Smooth muscle cell (in vitro differentiated cells): ENCODE results near the gene LCNL1. TPM values are rescaled to one million over a fixed set of nuclear protein-coding genes. Genes with fewer than 3 reads are reported as not detected.
A peak's percentile ranks its signal among the peaks of the same experiment; 100 is the strongest.

ENCODE experiments used
- DNase-seq: peaks from one replicate; lab custom pipeline; 2025; ENCODE audit not compliant: unreplicated experiment; lab: John Stamatoyannopoulos, UW
- H2AFZ ChIP-seq: fragments of 200-600 bp; sonication (generic); 2 replicates; pipeline ENCODE4 v1.6.0; 2016; ENCODE audit warnings: antibody characterized with exemption, low read depth, mild to moderate bottlenecking
- H3F3A ChIP-seq: fragments of 200-600 bp; sonication (generic); 2 replicates; pipeline ENCODE4 v1.6.0; 2017; ENCODE audit warnings: antibody characterized with exemption, low read depth
- H3K27ac ChIP-seq: fragments of 200-600 bp; sonication (generic); 2 replicates; pipeline ENCODE4 v1.5.1; 2016; ENCODE audit warnings: low read depth, mild to moderate bottlenecking
- H3K27me3 ChIP-seq: fragments of 200-600 bp; sonication (generic); 2 replicates; pipeline ENCODE4 v1.6.1; 2016; ENCODE audit warnings: low read depth, mild to moderate bottlenecking
- H3K36me3 ChIP-seq: fragments of 200-600 bp; sonication (generic); 2 replicates; pipeline ENCODE4 v1.5.1; 2016; ENCODE audit warnings: low read depth
- H3K4me1 ChIP-seq: fragments of 200-600 bp; sonication (generic); 2 replicates; pipeline ENCODE4 v1.5.1; 2016; ENCODE audit warnings: low read depth
- H3K4me2 ChIP-seq: fragments of 200-600 bp; sonication (generic); 2 replicates; pipeline ENCODE4 v1.6.0; 2016; ENCODE audit warnings: mild to moderate bottlenecking
- H3K4me3 ChIP-seq: fragments of 200-600 bp; sonication (generic); 2 replicates; pipeline ENCODE4 v1.5.1; 2016; ENCODE audit warnings: mild to moderate bottlenecking
- H3K79me2 ChIP-seq: fragments of 200-600 bp; sonication (generic); 2 replicates; pipeline ENCODE4 v1.6.0; 2016; ENCODE audit warnings: low read depth, mild to moderate bottlenecking
- H3K9ac ChIP-seq: fragments of 200-600 bp; sonication (generic); 2 replicates; pipeline ENCODE4 v1.6.0; 2016; ENCODE audit warnings: low read depth
- H3K9me3 ChIP-seq: fragments of 200-600 bp; sonication (generic); replicated peaks from 2 replicates; pipeline ENCODE4 v1.5.1; 2016; ENCODE audit warnings: low read depth
- H4K20me1 ChIP-seq: fragments of 200-600 bp; sonication (generic); 2 replicates; pipeline ENCODE4 v1.6.0; 2016; ENCODE audit warnings: low read depth
- WGBS: methylation state at CpG from one replicate; pipeline ENCODE4 v1.1.7; 2016; ENCODE audit warnings: low lambda C conversion rate; 5-methylcytosine and 5-hydroxymethylcytosine counted together
- polyA plus RNA-seq: library from polyadenylated mRNA; unstranded; fragments of >200 nt; fragmentation: Nextera tagmentation; extraction: Ambion mirVana; gene quantifications from 2 replicates; pipeline ENCODE4 v1.2.1, GENCODE V29; 2016
- total RNA-seq: library from RNA; depleted of rRNA; stranded (reverse); fragments of >200 nt; gene quantifications from 2 replicates; pipeline ENCODE4 v1.2.3, GENCODE V29; 2014
- TF ChIP-seq, protein P1 (sequence below): fragments of 200-600 bp; sonication (generic); IDR thresholded peaks from 2 replicates; pipeline ENCODE4 v1.5.1; 2017; ENCODE audit warnings: borderline replicate concordance, mild to moderate bottlenecking, antibody characterized with exemption; ENCODE audit not compliant: insufficient read depth, poor library complexity, severe bottlenecking

LCNL1 gene
- total and polyA plus RNA-seq, 2 experiments from 2014 or later = 0.89 to 1.1 TPM

DNA sequence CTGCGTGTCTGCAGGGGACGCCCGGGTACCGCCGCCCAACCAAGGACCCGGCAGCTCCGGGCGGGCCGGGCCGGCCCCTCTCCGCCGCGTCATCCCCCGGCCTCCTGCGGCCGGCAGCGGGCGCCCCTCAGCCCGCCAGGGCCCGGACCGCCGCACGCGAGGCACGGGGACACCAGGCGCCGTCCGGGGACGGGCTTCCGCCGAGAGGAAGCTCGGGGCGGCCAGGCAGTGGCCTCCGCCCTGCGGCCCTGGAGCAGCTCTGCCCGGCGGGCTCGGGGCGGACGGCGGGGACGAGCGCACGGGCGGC lies 38.6 kb upstream of the LCNL1 start:
- H3K79me2 ChIP-seq = peaks cover 21% of the 10 kb centered on the region
- H3F3A ChIP-seq = no peaks in the 10 kb centered on the region
- WGBS = under 1% methylated on average over 26 of the region's 45 CpGs
- TF ChIP-seq, protein P1, sequence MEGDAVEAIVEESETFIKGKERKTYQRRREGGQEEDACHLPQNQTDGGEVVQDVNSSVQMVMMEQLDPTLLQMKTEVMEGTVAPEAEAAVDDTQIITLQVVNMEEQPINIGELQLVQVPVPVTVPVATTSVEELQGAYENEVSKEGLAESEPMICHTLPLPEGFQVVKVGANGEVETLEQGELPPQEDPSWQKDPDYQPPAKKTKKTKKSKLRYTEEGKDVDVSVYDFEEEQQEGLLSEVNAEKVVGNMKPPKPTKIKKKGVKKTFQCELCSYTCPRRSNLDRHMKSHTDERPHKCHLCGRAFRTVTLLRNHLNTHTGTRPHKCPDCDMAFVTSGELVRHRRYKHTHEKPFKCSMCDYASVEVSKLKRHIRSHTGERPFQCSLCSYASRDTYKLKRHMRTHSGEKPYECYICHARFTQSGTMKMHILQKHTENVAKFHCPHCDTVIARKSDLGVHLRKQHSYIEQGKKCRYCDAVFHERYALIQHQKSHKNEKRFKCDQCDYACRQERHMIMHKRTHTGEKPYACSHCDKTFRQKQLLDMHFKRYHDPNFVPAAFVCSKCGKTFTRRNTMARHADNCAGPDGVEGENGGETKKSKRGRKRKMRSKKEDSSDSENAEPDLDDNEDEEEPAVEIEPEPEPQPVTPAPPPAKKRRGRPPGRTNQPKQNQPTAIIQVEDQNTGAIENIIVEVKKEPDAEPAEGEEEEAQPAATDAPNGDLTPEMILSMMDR = no peak
- H3K4me1 ChIP-seq = no peaks in the 10 kb centered on the region
- H3K4me2 ChIP-seq = peak overlapping the region; percentile 98
- H3K27ac ChIP-seq = peak overlapping the region; percentile 82
- H3K36me3 ChIP-seq = no peaks in the 10 kb centered on the region
- H3K27me3 ChIP-seq = no peaks in the 10 kb centered on the region
- DNase-seq = peak; percentile 68
- no peak overlapping the region for H2AFZ ChIP-seq
- peak overlapping the region; percentile 93 for H3K4me3 ChIP-seq
- H4K20me1 ChIP-seq = peaks cover 19% of the 10 kb centered on the region
- peak overlapping the region; percentile 89 for H3K9ac ChIP-seq
- H3K9me3 ChIP-seq = no peaks in the 10 kb centered on the region

DNA sequence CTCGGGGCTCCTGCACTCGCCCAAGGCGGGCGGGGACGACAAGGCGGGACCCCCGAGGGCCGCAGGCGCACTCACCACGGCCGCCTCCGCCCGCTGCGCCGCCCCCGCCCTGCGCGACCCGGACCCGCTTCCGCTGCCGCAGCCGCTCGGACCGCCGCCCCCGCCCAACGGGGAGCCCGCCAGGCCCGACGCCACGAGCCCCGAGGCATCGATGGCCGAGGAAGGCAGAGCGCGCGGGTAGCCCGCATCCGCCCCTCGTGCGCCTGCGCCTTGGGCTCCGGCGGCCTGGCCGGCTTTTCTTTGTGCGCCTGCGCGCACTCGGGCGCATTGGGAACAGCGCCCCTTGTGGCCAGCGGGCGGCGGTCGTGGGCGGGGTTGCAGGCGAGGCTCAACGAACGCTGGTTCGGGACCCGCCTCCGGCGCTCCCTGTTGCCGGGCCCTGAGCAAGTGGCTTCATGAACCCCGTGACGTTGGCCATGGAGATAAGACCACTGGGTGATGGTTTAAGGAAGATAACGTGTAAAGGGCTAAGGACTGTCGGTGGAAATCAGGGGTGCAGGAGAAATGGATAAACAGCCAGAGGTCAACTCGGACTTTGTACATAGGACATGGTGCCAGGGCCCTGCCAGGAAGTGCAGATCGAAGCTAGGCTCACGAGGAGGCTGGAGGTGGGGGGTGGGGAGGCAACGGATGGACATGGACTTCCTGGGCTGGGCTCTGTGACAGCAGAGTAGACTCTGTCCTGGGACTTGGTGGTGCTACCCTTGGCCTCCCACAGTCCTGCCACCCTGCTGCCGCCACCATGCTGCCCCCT lies 38.1 kb upstream of the LCNL1 start, which contains the start of the genes C8G and FBXW5:
Gene C8G, plus strand, starts transcription at position 725 of the 814 bp plus-strand sequence. Its CDS starts 78 bp downstream, at position 803.
Gene FBXW5, minus strand, starts transcription at position 220 of the 814 bp plus-strand sequence. CDS start 655 bp downstream, outside the sequence.
- 13% methylated on average over 34 of the region's 74 CpGs for WGBS
- peak; percentile 86 for DNase-seq
- no peaks in the 10 kb centered on the region for H3K36me3 ChIP-seq

DNA sequence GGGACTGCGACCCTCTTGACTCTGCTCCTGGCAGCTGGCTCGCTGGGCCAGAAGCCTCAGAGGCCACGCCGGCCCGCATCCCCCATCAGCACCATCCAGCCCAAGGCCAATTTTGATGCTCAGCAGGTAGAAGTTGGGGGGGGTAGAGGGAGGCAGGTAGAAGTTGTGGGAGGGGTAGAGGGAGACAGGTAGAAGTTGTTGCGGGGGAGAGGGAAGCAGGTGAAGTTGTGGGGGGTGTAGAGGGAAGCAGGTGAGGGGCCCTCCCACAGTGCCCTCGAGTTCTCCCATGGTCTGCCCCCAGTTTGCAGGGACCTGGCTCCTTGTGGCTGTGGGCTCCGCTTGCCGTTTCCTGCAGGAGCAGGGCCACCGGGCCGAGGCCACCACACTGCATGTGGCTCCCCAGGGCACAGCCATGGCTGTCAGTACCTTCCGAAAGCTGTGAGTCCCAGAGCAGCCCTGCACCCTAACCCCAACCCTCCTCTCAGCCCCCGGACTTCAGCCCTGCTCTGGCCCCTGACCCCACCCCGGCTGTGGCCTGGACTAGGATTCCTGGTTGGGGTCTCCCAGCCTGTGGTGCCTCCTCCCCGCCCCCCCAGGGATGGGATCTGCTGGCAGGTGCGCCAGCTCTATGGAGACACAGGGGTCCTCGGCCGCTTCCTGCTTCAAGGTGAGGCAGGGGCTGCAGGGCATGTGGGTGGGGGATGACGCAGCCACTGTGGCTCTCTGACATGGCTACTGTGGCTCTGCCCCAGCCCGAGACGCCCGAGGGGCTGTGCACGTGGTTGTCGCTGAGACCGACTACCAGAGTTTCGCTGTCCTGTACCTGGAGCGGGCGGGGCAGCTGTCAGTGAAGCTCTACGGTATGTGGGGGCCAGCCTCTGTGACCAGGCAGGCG lies 37.2 kb upstream of the LCNL1 start:
- Histone ChIP-seq H3K4me2 (no peak overlapping the region), H3K9me3 (no peaks in the 10 kb centered on the region), H3F3A (no peaks in the 10 kb centered on the region), H3K9ac (no peak overlapping the region), H4K20me1 (peaks cover 19% of the 10 kb centered on the region), H3K27me3 (no peaks in the 10 kb centered on the region), H2AFZ (no peak overlapping the region), H3K27ac (no peak overlapping the region), H3K4me3 (no peak overlapping the region), H3K4me1 (peaks cover 5% of the 10 kb centered on the region), H3K79me2 (peaks cover 21% of the 10 kb centered on the region), H3K36me3 (no peaks in the 10 kb centered on the region)
- DNase-seq = no peak
- WGBS = 91% methylated on average over 26 of the region's 30 CpGs
- TF ChIP-seq, protein P1 = no peak

More for the DNA sequence above, 38.1 kb upstream of the LCNL1 start, which contains the start of the genes C8G and FBXW5:
- no peak within 1 kb of the TSS for H2AFZ ChIP-seq
- H3K4me1 ChIP-seq = no peaks in the 10 kb centered on the region
- H3K27me3 ChIP-seq = no peaks in the 10 kb centered on the region
- H3K4me2 ChIP-seq = peak within 1 kb of the TSS; percentile 98
- H3K79me2 ChIP-seq = peaks cover 21% of the 10 kb centered on the region
- TF ChIP-seq, protein P1 = peak; percentile 96
- H4K20me1 ChIP-seq = peaks cover 19% of the 10 kb centered on the region
- peak within 1 kb of the TSS; percentile 89 for H3K9ac ChIP-seq
- no peaks in the 10 kb centered on the region for H3F3A ChIP-seq
- H3K27ac ChIP-seq = peak within 1 kb of the TSS; percentile 82
- H3K9me3 ChIP-seq = no peaks in the 10 kb centered on the region
- H3K4me3 ChIP-seq = peak within 1 kb of the TSS; percentile 93
